HG03280 (cell line): ENCODE measurements around the gene MEIS1.
"Not testable (repeated sequence)": the region's sequence is repeated elsewhere in the genome, so short reads cannot be mapped to it uniquely, and the experiment has no call there.

Experiments used
- ATAC-seq: cut with Tn5 transposase; IDR thresholded peaks from one replicate; pipeline ENCODE4 v1.9.1; 2021; ENCODE audit warnings: mild to moderate bottlenecking, moderate library complexity; ENCODE audit not compliant: unreplicated experiment

MEIS1 gene

DNA sequence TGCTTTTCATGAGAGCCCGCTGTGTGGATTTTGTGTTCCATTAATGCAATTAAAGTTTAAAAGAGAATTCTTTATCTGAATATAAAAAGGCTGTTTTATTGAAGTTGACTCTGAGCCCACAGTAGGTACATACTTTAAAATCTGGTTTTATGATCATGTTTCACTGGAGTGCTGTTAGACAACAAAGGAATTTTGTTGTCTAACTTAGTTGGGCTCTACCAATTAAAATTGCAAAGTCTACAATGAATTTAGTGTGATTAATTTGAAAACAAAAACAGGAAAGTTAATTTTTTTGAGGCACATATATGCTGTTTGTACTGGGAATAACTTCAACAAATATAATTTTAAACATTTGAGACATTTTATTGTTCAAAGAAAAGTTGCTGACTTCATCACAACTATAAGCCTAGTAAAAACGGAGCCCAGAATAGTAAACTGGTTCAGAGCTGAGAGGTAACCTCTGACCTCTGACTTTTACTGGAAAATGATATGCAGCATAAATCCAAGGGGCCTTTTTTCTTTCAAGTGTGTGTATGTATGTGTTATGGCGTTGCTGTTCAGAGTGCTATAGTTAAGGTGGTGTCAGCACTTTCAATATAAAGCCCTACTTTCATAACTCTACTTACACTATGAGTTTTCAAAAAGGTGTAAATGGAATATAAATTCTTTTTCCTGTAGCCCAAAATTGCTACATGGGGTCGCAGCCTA lies 30.2 kb downstream of the MEIS1 start:
- ATAC-seq, result no peak

GRCh38 chr2:66466433-66466832 lies 31.5 kb downstream of the MEIS1 start:
- ATAC-seq, result no peak

- no peak for ATAC-seq
Observed at GRCh38 chr2:66467718-66468117, 32.8 kb downstream of the MEIS1 start.

- no peak for ATAC-seq
Observed at GRCh38 chr2:66469214-66469902, 34.4 kb downstream of the MEIS1 start.

DNA sequence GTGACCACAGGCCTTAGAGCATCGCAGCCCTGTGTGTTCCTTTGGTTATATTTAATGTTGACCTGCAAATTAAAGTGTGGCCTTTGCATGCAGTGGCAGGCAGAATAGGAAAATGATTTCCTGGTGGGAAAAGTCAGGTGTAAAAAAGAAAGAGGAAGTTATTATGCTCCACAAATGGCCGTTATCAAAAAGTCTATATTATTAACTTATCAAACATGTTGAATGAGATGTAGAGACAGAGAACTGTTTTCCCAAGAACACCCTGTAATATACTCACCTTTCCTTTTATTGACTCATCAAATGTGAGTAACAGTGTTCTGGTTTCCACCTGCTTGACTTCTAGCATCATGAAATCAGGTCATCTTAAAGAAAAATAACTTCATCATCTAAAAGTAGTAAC lies 35.3 kb downstream of the MEIS1 start:
- no peak for ATAC-seq

DNA sequence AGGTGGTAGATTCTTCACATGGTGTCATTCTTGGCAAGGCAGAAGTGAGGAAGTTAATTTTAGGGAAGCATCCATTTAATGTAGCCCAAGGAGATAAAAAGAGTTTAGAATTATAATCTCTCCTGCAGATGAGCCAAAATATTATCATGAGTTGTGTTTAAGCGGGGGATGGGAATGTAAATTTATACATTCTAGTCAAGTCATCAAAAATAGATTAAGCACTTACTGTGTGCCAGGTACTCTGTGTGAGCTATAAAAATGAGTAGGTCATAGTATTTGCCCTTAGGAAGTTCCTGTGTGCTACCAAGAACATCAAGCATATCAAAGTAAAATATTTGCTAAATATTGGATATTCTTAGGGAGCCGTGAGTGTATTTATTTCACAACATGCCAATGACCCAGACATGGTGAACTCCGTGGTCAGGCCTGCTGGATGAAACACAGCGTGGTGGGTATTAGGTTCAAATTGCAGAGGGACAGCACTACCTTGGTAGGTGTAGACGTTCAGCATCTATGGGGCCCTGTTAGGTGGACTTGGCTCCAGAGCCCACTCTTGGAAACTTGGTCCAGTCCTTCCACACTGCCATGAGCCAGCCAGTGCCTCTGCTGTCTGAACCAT lies 37.4 kb downstream of the MEIS1 start:
- ATAC-seq, result no peak

- no peak for ATAC-seq
Observed at GRCh38 chr2:66477135-66477842, 42.4 kb downstream of the MEIS1 start.

GRCh38 chr2:66478299-66478698 lies 43.4 kb downstream of the MEIS1 start:
- ATAC-seq, result no peak

- ATAC-seq, result no peak
Observed at GRCh38 chr2:66478731-66479316, 43.9 kb downstream of the MEIS1 start.

DNA sequence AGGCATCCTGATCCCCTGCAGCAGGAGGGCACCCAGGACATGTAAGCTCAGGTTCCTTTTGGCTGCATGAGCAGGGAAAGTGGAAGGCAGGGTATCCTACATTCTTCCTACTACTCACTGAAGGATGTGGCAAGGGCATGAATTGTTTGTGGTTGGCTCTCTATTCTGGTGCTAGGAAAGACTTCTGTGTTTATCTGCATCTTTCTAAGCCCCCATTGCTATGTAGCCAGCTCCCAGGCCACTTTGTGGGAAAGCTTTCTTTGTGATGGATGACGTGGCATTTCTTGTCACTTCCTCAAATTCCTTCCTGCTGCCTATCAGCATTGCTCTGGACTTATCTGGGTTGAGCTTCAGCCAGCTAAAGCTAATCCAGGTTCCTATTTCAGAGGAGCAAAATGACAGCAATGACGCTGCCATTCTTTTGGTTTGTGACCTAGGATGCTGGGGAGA lies 46.2 kb downstream of the MEIS1 start:
- ATAC-seq, result no peak

GRCh38 chr2:66485252-66485651 lies 50.3 kb downstream of the MEIS1 start:
- not testable (repeated sequence) for ATAC-seq

DNA sequence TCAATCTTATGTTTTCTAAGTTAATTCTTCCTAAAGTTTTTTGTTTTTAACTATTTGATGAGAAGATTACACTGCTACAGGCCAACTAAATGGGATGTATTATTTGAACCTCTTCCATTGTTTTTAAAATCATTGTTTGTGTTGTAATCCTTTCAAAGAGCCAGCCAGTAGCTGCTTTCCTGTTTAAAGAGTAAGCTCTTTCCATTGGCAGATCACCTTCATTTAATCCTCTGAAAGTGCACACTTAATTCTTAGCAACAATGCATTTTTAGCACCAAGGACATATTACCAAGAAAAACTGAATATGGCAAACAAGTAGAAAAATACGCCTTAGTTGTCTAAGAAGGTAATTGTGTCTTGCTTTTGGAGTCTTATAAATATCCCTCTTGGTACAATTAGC lies 54.0 kb downstream of the MEIS1 start:
- ATAC-seq, result no peak

DNA sequence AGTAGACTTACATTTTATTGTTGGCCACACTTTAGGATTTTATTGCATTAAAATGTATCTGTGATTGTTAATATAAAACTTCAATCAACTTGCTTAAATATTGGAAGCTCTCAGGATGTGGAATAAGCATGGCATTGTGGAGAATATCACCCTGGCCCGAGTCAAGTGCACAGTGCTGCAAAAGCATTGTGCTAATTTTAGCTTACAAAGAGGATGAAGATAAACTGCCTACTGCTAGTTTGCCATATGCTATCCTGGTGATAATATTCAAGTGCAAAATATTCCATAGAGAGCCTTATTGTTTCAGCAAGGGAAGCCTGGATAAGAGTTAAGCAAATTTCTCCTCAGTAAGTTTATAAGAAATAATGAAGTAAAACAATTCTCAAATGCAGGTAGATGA lies 54.5 kb downstream of the MEIS1 start:
- no peak for ATAC-seq

DNA sequence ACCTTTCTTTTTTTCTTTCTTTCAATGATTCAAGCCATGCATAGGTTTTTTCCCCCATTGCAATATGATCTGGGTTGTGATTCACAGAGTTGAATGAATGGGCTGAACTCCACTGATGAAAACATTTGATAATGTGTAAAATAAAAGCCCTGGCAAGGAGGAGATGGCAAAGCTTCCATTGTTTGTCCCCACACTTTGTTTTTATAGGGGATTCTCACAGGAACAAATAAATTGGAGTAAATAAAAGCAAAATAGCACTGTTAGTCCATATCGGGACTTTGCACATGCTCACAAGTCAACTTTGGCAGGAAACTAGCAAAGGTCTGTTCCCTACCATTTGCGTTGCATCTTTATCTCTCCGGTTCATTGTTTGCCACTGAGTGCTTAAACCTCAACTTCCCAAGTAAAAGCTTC lies 55.7 kb downstream of the MEIS1 start:
- ATAC-seq, result no peak

DNA sequence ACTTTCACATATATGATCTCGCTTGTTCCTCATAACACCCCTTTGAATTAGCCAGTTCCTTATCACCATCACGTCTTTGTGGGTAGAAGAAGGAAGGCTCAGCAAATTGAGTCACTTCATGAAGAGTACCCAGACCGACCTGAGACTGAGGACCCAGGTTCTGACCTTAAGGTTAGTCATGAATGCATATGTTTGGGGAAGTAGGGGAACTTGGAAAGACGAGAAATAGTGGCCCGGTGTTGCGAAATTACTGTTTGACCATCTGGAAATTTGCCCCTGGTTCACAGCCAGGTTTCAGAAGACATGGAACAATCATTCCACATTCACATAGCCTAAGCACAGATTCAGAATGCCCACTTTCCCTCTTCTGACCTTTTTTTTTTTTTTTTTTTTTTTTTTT lies 59.8 kb downstream of the MEIS1 start:
- ATAC-seq, result no peak

GRCh38 chr2:66495788-66496640 lies 61.1 kb downstream of the MEIS1 start:
- ATAC-seq, result no peak

DNA sequence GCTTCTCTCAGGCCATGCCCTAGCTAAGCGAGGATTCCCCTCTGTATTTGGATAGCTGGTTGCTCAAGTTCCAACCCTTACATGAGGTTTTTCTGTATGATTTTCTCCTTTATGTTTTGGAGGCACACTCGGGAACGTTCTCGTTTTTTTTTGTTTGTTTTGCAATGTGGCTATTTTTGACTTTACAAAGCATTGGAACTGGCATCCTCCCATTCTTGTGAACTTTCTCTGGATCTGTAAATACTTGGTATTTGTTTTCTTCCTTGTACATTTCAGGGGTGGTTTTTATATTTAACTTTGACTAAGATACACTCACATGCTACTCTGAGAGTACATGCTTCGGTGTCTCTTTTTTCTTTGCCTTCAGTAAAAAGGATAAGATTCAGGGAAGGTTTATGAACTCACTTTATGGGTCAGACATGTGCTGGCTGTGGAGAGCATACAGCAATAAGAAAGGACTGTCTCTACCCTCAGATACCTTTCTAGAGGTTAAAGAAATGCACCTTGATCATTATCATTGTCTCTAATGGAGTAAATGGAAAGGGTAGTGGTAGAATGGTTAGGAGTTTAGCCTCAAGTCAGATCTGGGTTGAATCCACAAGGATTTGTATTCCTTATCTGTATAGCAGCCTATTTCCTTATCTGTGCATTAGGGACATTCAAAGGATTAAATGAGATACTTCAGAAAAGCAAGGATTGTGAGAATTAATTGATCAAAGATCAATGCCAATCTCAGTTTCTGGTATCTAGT lies 61.9 kb downstream of the MEIS1 start:
- no peak for ATAC-seq

DNA sequence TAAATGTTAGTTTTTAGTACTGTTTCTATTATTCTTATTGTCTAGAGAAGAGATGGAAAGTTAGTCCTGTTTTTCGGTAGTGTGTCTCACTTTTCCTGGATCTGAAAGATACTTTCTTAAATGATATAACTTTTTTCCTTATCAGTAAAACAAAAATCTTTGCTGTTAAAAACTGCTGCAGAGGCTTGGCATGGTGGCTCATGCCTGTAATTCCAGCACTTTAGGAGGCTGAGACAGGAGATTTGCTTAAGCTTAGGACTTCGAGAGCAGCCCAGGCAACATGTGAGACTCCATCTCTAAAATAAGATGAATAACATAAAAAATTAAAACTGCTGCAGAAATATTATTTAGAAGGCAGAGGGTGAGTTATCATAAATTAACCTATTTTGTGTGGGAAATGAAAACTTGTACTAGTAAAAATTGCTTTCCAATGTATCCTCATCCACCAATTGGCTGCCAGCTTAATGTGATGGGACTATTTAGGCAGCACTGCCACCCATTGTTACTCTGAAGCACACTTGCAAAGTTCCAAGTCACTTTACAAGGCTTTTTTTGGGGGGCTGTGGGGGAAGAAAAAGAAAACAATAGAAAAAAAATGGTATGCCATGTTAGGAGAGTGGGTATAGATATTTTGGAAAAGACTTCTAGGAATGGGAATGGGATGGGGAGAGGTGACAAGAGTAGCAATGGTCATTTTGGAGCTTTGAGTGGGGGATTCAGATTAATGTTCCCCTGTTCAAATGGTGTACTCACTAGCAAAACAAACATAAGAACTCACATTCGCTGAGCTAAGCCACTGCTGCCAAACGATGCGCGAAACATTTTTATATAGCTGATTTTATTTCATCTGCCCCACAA lies 62.7 kb downstream of the MEIS1 start:
- no peak for ATAC-seq
